Stimulated activated CD4-positive, alpha-beta T cell treated with anti-CD3 and anti-CD28 coated beads, Interleukin-15, amount 100 ng/mL, for 1 hour (primary cell): Measurements from ENCODE around the gene AGRP.
"Not testable (repeated sequence)": the region's sequence is repeated elsewhere in the genome, so short reads cannot be mapped to it uniquely, and the experiment has no call there.

Source experiments
- DNase-seq, 2 donors: peaks; one replicate each; pipeline ENCODE4 v3.0.0-alpha.2; 2020; ENCODE audit warnings: low read depth in 1 of 2, low spot score in 1 of 2

AGRP gene

GRCh38 chr16:67483150-67483549, at the start of gene AGRP:
TSS of gene AGRP (minus strand) at chr16:67483547. CDS start at chr16:67483398, 149 bp downstream.
- DNase-seq, result no peak

- no peak for DNase-seq
Measured at GRCh38 chr16:67531247-67531646, 47.9 kb upstream of the AGRP start.

GRCh38 chr16:67530013-67530939, 46.9 kb upstream of the AGRP start:
- DNase-seq, result no peak

GRCh38 chr16:67529582-67530012, 46.2 kb upstream of the AGRP start:
- DNase-seq, result no peak

- no peak for DNase-seq
Measured at GRCh38 chr16:67528870-67529581, 45.7 kb upstream of the AGRP start.

- DNase-seq, result no peak
Measured at GRCh38 chr16:67528222-67528869, 45.0 kb upstream of the AGRP start, which contains the start of gene RIPOR1. TSS of gene RIPOR1 (plus strand) at chr16:67528829. CDS start at chr16:67538447, 9,618 bp downstream.

- DNase-seq, result no peak
Measured at GRCh38 chr16:67526149-67526791, 42.9 kb upstream of the AGRP start.

- DNase-seq, result no peak
Measured at GRCh38 chr16:67525176-67525860, 42.0 kb upstream of the AGRP start.

GRCh38 chr16:67521095-67521804, 37.9 kb upstream of the AGRP start:
- peak; percentile 92 to 97 for DNase-seq

- DNase-seq, result no peak
Measured at GRCh38 chr16:67519242-67519641, 35.9 kb upstream of the AGRP start.

GRCh38 chr16:67518676-67519075, 35.3 kb upstream of the AGRP start:
- no peak for DNase-seq

GRCh38 chr16:67517661-67518423, 34.5 kb upstream of the AGRP start:
- DNase-seq, result no peak

GRCh38 chr16:67517155-67517445, 33.8 kb upstream of the AGRP start:
- no peak for DNase-seq

- no peak for DNase-seq
Measured at GRCh38 chr16:67516296-67517154, 33.2 kb upstream of the AGRP start.

- DNase-seq, result peak; percentile 53 to 55
Measured at GRCh38 chr16:67514382-67514828, 31.1 kb upstream of the AGRP start.

- not testable (repeated sequence) for DNase-seq
Measured at GRCh38 chr16:67513892-67514291, 30.5 kb upstream of the AGRP start.

GRCh38 chr16:67509016-67509415, 25.7 kb upstream of the AGRP start:
- DNase-seq, result no peak

GRCh38 chr16:67506468-67506867, 23.1 kb upstream of the AGRP start:
- DNase-seq, result no peak
